ENCODE results near the gene SLC2A6. TPM values are rescaled to one million over a fixed set of nuclear protein-coding genes. Genes with fewer than 3 reads are reported as not detected.

The SLC2A6 gene
- total RNA-seq, 2 donors from 2014 or later, result 15.0 to 42.3 TPM

DNA sequence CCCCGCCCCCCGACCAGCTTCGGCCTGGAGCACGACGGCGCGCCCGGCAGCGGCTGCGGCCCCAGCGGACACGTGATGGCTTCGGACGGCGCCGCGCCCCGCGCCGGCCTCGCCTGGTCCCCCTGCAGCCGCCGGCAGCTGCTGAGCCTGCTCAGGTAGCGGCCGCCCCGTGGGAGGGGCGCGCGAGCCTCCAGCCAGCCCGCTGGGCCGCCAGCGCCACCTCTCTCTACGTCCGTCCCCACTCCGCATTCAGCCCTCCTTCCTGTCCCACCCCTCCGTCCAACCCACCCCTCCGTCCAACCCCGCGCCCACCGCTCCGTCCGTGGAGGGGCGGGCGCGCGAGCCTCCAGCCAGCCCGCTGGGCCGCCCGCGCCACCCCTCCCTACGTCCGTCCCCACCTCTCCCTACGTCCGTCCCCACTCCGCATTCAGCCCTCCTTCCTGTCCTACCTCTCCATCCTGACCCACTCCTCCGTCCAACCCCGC is 50.2 kb downstream of the SLC2A6 start:
- Mint-ChIP-seq H3K36me3 (no peaks in the 10 kb centered on the region), H3K4me3 (no peak overlapping the region)
- ATAC-seq, result peak; percentile 53 to 73

DNA sequence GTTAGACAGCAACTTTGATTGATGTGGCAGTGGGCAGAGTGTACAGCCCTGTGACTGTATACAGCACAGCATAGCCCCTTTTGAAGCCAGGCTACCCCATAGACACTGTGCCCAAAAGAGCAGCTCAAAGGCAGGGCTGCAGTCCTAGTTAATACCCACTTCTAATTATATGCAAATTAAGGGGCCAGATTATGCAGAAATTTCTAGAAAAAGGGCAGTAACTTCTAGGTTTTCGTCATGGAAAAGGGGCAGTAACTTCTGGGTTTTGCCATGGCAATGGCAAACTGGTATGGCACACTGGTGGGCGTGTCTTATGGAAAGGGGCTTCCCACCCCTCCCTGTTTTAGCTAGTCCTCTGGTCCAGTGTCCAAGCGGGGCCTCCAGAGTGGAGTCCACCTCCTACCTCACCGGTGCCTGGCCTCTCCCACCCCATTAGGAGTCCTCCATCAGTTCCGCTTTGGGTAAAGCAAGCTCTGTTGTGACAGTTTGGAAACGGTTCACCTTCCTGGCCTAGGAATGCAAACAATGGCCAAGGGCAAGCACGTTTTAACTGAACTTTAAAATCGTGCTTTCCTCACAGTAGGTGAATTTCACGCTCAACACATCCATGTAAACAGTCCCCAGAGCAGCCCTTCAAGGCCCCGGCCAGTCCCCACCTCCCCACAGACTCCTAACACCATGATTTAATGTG is 51.1 kb downstream of the SLC2A6 start:
- no peak for ATAC-seq
- H3K36me3 Mint-ChIP-seq, result no peaks in the 10 kb centered on the region
- no peaks in the 10 kb centered on the region for H3K9me3 Mint-ChIP-seq
- H3K4me3 Mint-ChIP-seq, result no peak overlapping the region
- H3K27ac Mint-ChIP-seq, result no peak overlapping the region
- DNase-seq (ENCODE audit: low spot score), result no peak
- H3K4me1 Mint-ChIP-seq (ENCODE audit: low read depth in 2 of 2), result no peaks in the 10 kb centered on the region
- H3K27me3 Mint-ChIP-seq, result peaks cover 2 to 11% of the 10 kb centered on the region in 2 donors

More for the DNA sequence above, 50.2 kb downstream of the SLC2A6 start:
- no peak for DNase-seq (ENCODE audit: low spot score)
- Mint-ChIP-seq H3K4me1 (ENCODE audit: low read depth in 2 of 2) (no peaks in the 10 kb centered on the region), H3K9me3 (no peaks in the 10 kb centered on the region), H3K27ac (no peak overlapping the region), H3K27me3 (peaks cover 2 to 11% of the 10 kb centered on the region in 2 donors)

DNA sequence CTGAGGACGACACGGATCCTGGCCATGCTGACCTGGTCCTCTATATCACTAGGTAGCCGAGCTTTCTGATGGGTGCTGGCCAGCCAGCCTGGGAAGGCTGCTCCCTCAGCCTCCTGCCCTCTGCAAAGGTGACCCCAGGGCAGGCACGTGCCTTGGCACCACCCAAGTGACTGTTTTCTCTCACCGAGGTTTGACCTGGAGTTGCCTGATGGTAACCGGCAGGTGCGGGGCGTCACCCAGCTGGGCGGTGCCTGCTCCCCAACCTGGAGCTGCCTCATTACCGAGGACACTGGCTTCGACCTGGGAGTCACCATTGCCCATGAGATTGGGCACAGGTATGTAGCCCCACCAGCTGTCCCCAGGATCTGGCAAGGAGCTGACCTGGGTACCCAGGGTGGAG is 52.9 kb downstream of the SLC2A6 start:
- no peak for ATAC-seq
- no peak for DNase-seq (ENCODE audit: low spot score)
- no peaks in the 10 kb centered on the region for H3K9me3 Mint-ChIP-seq
- H3K27ac Mint-ChIP-seq, result no peak overlapping the region
- H3K27me3 Mint-ChIP-seq, result peaks cover 2 to 11% of the 10 kb centered on the region in 2 donors
- H3K36me3 Mint-ChIP-seq, result no peaks in the 10 kb centered on the region
- H3K4me3 Mint-ChIP-seq, result no peak overlapping the region
- H3K4me1 Mint-ChIP-seq (ENCODE audit: low read depth in 2 of 2), result peaks cover 9 to 12% of the 10 kb centered on the region in 2 donors

DNA sequence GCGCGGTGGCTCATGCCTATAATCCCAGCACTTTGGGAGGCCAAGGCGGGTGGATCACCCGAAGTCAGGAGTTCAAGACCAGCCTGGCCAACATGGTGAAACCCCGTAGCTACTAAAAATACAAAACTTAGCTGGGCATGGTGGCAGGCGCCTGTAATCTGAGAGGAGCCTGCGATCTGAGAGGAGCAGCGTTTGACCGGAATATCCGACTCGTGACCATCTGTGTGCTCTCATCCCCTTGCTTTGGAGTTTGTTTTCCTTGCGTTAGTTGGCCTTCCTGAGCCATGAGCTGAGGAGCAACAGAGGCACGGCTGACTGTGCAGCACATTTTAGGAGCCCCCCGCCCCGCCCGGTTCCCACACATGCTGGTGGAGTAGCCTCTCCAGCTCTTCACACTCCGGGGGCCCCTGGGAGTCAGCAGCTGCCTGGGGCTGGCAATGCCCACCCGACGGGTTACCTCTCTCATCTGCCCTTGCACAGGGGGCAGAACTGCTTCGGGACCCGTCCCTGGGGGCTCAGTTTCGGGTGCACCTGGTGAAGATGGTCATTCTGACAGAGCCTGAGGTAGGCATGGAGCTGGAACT is 53.8 kb downstream of the SLC2A6 start:
- no peaks in the 10 kb centered on the region for H3K36me3 Mint-ChIP-seq
- no peaks in the 10 kb centered on the region for H3K9me3 Mint-ChIP-seq
- peaks cover 16 to 18% of the 10 kb centered on the region in 2 donors for H3K4me1 Mint-ChIP-seq (ENCODE audit: low read depth in 2 of 2)
- ATAC-seq (no peak), DNase-seq (ENCODE audit: low spot score) (no peak)
- H3K27ac Mint-ChIP-seq, result no peak overlapping the region
- no peak overlapping the region for H3K4me3 Mint-ChIP-seq
- peaks cover 2 to 11% of the 10 kb centered on the region in 2 donors for H3K27me3 Mint-ChIP-seq

DNA sequence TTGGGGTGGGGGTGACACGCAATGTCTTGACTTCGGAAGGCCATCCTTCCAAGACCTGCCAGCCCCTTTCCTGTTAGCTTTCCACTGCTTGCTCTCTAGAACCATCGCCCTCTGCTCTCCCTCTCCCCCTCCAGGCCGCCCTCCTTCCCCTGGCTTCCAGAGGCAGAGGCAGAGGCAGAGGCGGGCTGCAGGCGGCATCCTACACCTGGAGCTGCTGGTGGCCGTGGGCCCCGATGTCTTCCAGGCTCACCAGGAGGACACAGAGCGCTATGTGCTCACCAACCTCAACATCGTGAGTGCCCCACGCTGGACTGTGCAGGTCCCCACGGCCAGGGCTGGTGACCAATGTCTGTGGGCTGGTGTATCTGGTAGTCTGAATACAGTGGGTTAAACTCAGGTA is 54.7 kb downstream of the SLC2A6 start:
- DNase-seq (ENCODE audit: low spot score) (no peak), ATAC-seq (no peak)
- Mint-ChIP-seq H3K9me3 (peaks cover 2% of the 10 kb centered on the region), H3K4me1 (ENCODE audit: low read depth in 2 of 2) (peaks cover 19 to 20% of the 10 kb centered on the region in 2 donors), H3K4me3 (no peak overlapping the region), H3K27me3 (peaks cover 2 to 11% of the 10 kb centered on the region in 2 donors), H3K36me3 (no peaks in the 10 kb centered on the region), H3K27ac (no peak overlapping the region)

DNA sequence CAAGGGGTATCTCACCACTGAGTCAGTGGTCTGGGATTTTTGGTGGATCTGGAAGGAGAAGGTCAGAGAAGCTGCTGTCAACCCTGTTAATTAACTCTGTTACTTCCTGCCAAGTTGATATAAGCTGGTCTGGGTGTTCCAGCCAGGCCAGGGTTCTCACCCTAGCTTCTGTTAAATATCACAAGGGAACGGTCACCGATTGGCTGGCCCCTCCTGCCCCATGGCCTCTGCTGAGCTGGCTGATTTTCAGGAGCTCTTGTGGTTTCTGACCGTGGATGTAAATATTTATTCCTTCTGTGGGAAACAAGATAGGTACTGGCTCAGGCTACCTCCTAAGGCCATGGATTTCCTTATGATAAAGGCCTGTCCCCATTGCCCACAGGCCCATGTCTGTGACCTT is 55.7 kb downstream of the SLC2A6 start:
- Mint-ChIP-seq H3K4me3 (no peak overlapping the region), H3K36me3 (no peaks in the 10 kb centered on the region), H3K27ac (peak overlapping the region in 1 of 2 donors; percentile 53), H3K27me3 (peaks cover 2 to 11% of the 10 kb centered on the region in 2 donors), H3K4me1 (ENCODE audit: low read depth in 2 of 2) (peaks cover 29% of the 10 kb centered on the region in 2 donors), H3K9me3 (peaks cover 4% of the 10 kb centered on the region)
- DNase-seq (ENCODE audit: low spot score) (no peak), ATAC-seq (no peak)

DNA sequence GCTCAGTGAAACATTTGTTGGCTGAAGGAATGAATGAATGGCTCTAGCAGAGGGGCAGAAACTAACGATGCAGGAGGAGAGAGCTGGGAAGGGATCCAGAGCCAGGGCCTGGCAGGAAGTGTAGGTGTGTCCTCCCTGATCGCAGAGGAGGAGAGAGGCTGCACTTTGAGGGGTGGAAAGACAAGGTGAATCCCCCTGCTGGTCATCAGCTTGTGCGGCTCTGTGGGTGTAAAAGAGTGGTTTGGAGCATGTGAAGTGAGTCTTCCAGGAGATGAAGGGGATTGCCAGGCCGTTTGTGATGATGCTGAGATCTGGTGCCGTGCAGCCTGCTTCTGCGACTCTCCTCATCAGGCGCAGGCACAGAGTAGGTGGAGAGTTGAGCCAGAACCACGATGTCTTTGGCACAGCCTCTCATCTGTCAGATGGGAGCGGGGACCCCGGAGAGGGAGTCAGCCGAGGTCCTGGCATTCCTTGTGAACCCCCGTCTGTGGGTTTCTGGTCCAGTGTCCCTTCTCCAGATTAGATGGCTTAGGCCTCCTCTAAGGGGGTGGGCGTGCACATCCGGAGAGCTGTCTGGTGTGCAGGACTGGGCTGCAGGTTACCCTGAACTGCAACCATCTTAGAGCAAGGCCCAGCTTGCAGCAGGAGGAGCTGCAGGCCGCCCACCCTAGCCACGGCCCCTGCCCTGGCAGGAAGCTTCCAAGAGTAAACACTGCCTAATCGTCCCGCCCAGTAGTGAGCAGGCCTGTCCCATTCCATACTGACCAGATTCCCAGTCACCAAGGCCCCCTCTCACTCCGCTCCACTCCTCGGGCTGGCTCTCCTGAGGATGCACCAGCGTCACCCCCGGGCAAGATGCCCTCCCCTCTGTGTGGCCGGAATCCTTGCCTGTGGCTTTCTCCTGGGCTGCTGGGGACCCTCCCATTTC is 57.0 kb downstream of the SLC2A6 start, which contains the start of gene ADAMTS13:
Gene ADAMTS13, plus strand, starts transcription at position 753 of the 928 bp plus-strand sequence. Its CDS starts 77 bp downstream, at position 830.
- H3K27ac Mint-ChIP-seq, result peak within 1 kb of the TSS; percentile 29 to 53
- H3K27me3 Mint-ChIP-seq, result peaks cover 0 to 2% of the 10 kb centered on the region in 2 donors
- H3K9me3 Mint-ChIP-seq, result peaks cover 4% of the 10 kb centered on the region
- H3K36me3 Mint-ChIP-seq, result no peaks in the 10 kb centered on the region
- ATAC-seq, result peak; percentile 67 to 74
- peaks cover 30 to 32% of the 10 kb centered on the region in 2 donors for H3K4me1 Mint-ChIP-seq (ENCODE audit: low read depth in 2 of 2)
- DNase-seq (ENCODE audit: low spot score), result peak; percentile 86
- peak within 1 kb of the TSS; percentile 54 for H3K4me3 Mint-ChIP-seq

Other genes starting within 250 kb of the SLC2A6 start
- under 1 TPM; 0.25 to 0.69 TPM for gene ABO, start 203.9 kb downstream of the SLC2A6 start, total RNA-seq
- gene SURF6, start 142.9 kb downstream of the SLC2A6 start, total RNA-seq, result 10 to 100 TPM; 11.5 to 23.9 TPM
- 10 to 100 TPM; 34.8 to 43.3 TPM for gene MED22, start 131.0 kb downstream of the SLC2A6 start, total RNA-seq
- 1,000 to 10,000 TPM; 1,580 to 1,944 TPM for gene RPL7A, start 130.9 kb downstream of the SLC2A6 start, total RNA-seq
- gene SURF1, start 122.6 kb downstream of the SLC2A6 start, total RNA-seq, result 10 to 100 TPM; 26.0 to 28.4 TPM
- gene SURF2, start 122.5 kb downstream of the SLC2A6 start, total RNA-seq, result 10 to 100 TPM; 15.2 to 21.6 TPM
- gene SURF4, start 103.0 kb downstream of the SLC2A6 start, total RNA-seq, result 100 to 1,000 TPM; 390 to 433 TPM
- gene STKLD1, start 102.7 kb downstream of the SLC2A6 start, total RNA-seq, result under 1 TPM in 1 of 2 donors, not detected in 1; 0.19 TPM
- gene REXO4, start 61.1 kb downstream of the SLC2A6 start, total RNA-seq, result 10 to 100 TPM; 34.3 to 55.1 TPM
- gene ADAMTS13, start 56.7 kb downstream of the SLC2A6 start, total RNA-seq, result 1 to 10 TPM in 1 of 2 donors, under 1 TPM in 1; 0.67 to 1.1 TPM
- gene CACFD1, start 19.1 kb downstream of the SLC2A6 start, total RNA-seq, result 1 to 10 TPM; 2.4 to 7.0 TPM
- gene MYMK, start 45.9 kb upstream of the SLC2A6 start, total RNA-seq, result not detected
- not detected for gene ADAMTSL2, start 55.6 kb upstream of the SLC2A6 start, total RNA-seq
- not detected for gene FAM163B, start 130.3 kb upstream of the SLC2A6 start, total RNA-seq
- gene DBH, start 157.3 kb upstream of the SLC2A6 start, total RNA-seq, result not detected